PFSK-1 (cell line): ENCODE data around the gene RPRD1B.

Source experiments
- FOXP2 ChIP-seq: optimal IDR thresholded peaks from 2 replicates; pipeline ENCODE3; 2011; ENCODE audit warnings: borderline replicate concordance, control low read depth, inconsistent platforms; ENCODE audit not compliant: insufficient read depth; ENCODE audit errors: extremely low read length, extremely low read depth
- POLR2AphosphoS5 ChIP-seq: IDR thresholded peaks from 2 replicates; pipeline ENCODE4 v1.6.1; 2012; ENCODE audit warnings: low read depth, mild to moderate bottlenecking, control low read depth, low read length, moderate library complexity
- REST ChIP-seq, 2 experiments: IDR thresholded peaks; 2 replicates each; pipeline versions ENCODE4 v1.6.1 to v1.8.0; 2011 to 2012; ENCODE audit warnings: low read depth in 2 of 2, low read length in 2 of 2, control low read depth in 1 of 2, inconsistent platforms in 1 of 2, mild to moderate bottlenecking in 1 of 2, moderate library complexity in 1 of 2; ENCODE audit not compliant: insufficient read depth in 1 of 2
- SIN3A ChIP-seq: IDR thresholded peaks from 2 replicates; pipeline ENCODE4 v1.6.1; 2012; ENCODE audit warnings: mild to moderate bottlenecking, low read length, moderate library complexity, borderline replicate concordance; ENCODE audit not compliant: insufficient read depth
- TAF1 ChIP-seq: IDR thresholded peaks from 2 replicates; pipeline ENCODE4 v1.6.1; 2012; ENCODE audit warnings: low read length, control low read depth, borderline replicate concordance; ENCODE audit not compliant: insufficient read depth

Gene RPRD1B

DNA sequence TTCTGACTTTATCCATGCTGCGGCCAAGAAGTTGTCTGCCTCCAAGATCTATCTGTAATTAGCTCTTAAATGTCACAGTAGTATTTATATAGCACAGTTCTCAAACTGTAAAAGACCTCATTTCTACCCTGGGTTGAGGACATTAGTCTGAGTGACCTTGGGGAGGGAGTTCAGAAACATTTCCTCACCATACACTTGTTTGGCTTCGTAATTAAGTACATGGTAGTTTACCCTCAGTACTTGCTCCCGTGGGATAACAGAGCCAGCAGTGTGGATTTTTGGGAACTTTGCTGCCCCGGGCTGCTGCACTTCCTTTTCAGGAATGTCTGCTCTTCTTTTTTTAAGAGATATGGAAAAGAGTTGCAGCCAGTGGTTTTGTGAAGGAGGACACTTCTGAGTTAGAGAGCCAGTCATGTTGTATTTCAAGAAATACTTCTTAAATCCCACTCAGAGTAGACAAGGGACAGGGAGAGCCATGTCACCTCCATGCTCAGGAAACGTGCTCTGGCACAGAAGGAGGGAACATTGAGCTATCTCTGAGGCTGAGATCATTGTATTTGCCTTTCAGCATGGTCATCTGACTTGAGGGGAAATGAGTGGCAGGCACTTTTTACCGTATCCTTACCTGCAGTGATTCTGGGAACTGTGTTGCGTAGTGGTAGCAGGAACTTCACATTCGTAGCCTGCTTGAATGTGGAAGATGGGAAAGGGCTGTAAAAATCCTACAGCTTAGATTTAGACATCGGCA, 33.6 kb downstream of the RPRD1B start:
- TF ChIP-seq REST (IDR thresholded peaks at IDR 0.05; ENCODE audit: insufficient read depth in 1 of 2, low read depth in 2 of 2, low read length in 2 of 2) (no peak), TAF1 (no peak)

GRCh38 chr20:38067717-38068365, 34.3 kb downstream of the RPRD1B start:
- no peak for TF ChIP-seq REST (IDR thresholded peaks at IDR 0.05; ENCODE audit: insufficient read depth in 1 of 2, low read depth in 2 of 2, low read length in 2 of 2)
- TF ChIP-seq TAF1, result no peak
- TF ChIP-seq SIN3A, result no peak

DNA sequence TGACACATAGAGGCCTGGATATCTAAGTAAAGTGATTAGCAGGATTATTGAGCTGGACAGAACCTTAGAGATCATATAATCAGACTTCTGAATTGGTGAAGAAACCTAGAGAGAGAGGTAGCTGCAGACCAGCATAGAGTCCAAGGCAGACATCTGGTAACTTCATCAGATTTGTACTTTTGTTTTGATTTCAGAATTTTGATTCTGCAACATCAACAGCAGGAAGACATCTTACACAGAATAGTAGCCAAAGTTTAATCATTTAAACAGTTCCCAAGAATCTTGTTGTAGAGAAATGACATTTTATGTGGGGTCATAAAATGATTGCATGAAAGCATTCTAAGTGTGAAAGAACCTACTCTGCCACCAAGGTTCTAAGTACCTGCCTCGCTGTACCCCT, 39.4 kb downstream of the RPRD1B start:
- TF ChIP-seq REST (IDR thresholded peaks at IDR 0.05; ENCODE audit: insufficient read depth in 1 of 2, low read depth in 2 of 2, low read length in 2 of 2), result no peak
- no peak for TF ChIP-seq SIN3A
- no peak for TF ChIP-seq FOXP2
- no peak for TF ChIP-seq TAF1
- no peak for TF ChIP-seq POLR2AphosphoS5

DNA sequence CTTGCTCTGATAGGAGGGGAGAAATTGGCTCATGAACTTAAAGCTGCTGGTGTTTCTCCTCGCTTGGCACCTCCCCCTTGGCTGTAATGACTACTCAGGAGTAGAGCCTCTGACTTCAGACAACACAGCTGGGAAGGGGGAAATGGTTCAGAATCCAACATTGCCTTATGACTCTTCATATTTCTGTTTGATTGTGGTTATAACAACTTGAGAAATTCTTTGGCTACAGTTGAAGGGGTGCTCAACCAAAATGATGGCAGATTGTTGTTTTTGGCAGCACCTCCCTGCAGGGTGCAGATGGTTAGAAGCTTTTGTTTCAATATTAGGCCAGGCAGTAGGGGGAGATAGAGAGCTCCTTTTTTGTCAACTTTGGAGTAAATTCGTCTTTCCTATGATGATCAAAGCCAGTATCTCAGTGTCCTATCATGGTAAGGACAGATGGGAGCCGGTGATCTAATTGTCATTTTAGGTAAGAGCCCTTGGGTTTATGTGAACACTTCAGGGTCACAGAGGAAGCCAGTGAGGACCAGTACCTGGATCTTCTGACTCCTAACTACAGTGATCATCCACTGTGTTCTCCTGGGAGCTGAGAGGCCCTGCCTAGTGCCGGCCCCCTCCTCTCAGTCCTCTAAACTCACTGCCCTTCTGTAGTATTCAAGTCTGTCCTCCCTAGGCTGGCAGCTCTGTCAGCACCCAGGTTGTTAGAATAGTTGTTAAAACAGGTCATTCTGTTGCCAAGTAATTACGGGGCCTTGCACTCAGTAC, 39.9 kb downstream of the RPRD1B start:
- TF ChIP-seq FOXP2 (no peak), REST (IDR thresholded peaks at IDR 0.05; ENCODE audit: insufficient read depth in 1 of 2, low read depth in 2 of 2, low read length in 2 of 2) (no peak), POLR2AphosphoS5 (no peak), SIN3A (no peak), TAF1 (no peak)
